HepG2 (cell line): ENCODE data around the gene TMEM219. TPM values are rescaled to one million over a fixed set of nuclear protein-coding genes. Genes with fewer than 3 reads are reported as not detected.

Experiments used
- ATF6 ChIP-seq: sonication (generic); formaldehyde crosslinking; conservative IDR thresholded peaks from 2 replicates; pipeline ENCODE4 v1.4.0; 2020; ENCODE audit warnings: missing genetic modification reagents
- BATF2 ChIP-seq: sonication (generic); formaldehyde crosslinking; IDR thresholded peaks from 2 replicates; pipeline ENCODE4 v1.8.0; 2022; ENCODE audit warnings: mild to moderate bottlenecking, missing genetic modification reagents, moderate library complexity
- CHCHD3 ChIP-seq: sonication (generic); formaldehyde crosslinking; IDR thresholded peaks from 2 replicates; pipeline ENCODE4 v1.8.0; 2022; ENCODE audit warnings: mild to moderate bottlenecking, missing genetic modification reagents, moderate library complexity
- ERF ChIP-seq: IDR thresholded peaks from 2 replicates; pipeline ENCODE4 v1.6.1; 2018; ENCODE audit warnings: missing biosample characterization, missing genetic modification reagents
- HES4 ChIP-seq: sonication (generic); formaldehyde crosslinking; IDR thresholded peaks from 2 replicates; pipeline ENCODE4 v1.9.0; 2021; ENCODE audit warnings: mild to moderate bottlenecking, missing genetic modification reagents, borderline replicate concordance
- NR2F1 ChIP-seq, 2 experiments: fragments of 450-650 bp in 1 of 2; formaldehyde crosslinking in 1 of 2; IDR thresholded peaks; 2 replicates each; pipeline versions ENCODE4 v1.5.0 to v1.6.1; 2016 to 2020; ENCODE audit warnings: mild to moderate bottlenecking in 1 of 2, missing compliant biosample characterization in 1 of 2, missing genetic modification reagents in 1 of 2, moderate library complexity in 1 of 2
- PCBP1 ChIP-seq: fragments of 200-400 bp; formaldehyde crosslinking; IDR thresholded peaks from 2 replicates; pipeline ENCODE4 v1.6.1; 2017; ENCODE audit warnings: mild to moderate bottlenecking, low read depth, low read length, borderline replicate concordance
- RBAK ChIP-seq: sonication (generic); formaldehyde crosslinking; IDR thresholded peaks from 2 replicates; pipeline ENCODE4 v1.5.1; 2020; ENCODE audit warnings: mild to moderate bottlenecking, missing genetic modification reagents
- RBFOX2 ChIP-seq: fragments of 200-400 bp; formaldehyde crosslinking; IDR thresholded peaks from 2 replicates; pipeline ENCODE4 v1.6.1; 2017; ENCODE audit warnings: low read depth, mild to moderate bottlenecking, low read length
- SNAI1 ChIP-seq: sonication (generic); formaldehyde crosslinking; IDR thresholded peaks from 2 replicates; pipeline ENCODE4 v1.5.0; 2020; ENCODE audit warnings: mild to moderate bottlenecking, missing genetic modification reagents, borderline replicate concordance
- ZIK1 ChIP-seq: sonication (generic); formaldehyde crosslinking; IDR thresholded peaks from 2 replicates; pipeline ENCODE4 v1.5.0; 2020; ENCODE audit warnings: mild to moderate bottlenecking, low read depth, missing genetic modification reagents, borderline replicate concordance
- ZNF264 ChIP-seq: sonication (generic); formaldehyde crosslinking; IDR thresholded peaks from 2 replicates; pipeline ENCODE4 v1.4.0; 2020; ENCODE audit warnings: missing genetic modification reagents
- ZNF572 ChIP-seq: sonication (generic); formaldehyde crosslinking; IDR thresholded peaks from 2 replicates; pipeline ENCODE4 v1.5.1; 2020; ENCODE audit warnings: mild to moderate bottlenecking, missing genetic modification reagents
- ZNF616 ChIP-seq: sonication (generic); formaldehyde crosslinking; IDR thresholded peaks from 2 replicates; pipeline ENCODE4 v1.5.0; 2020; ENCODE audit warnings: low read depth, mild to moderate bottlenecking, missing genetic modification reagents
- ZNF781 ChIP-seq: sonication (generic); formaldehyde crosslinking; IDR thresholded peaks from 2 replicates; pipeline ENCODE4 v1.5.1; 2020; ENCODE audit warnings: borderline replicate concordance, mild to moderate bottlenecking, missing genetic modification reagents; ENCODE audit errors: not compliant biosample characterization
- polyA plus RNA-seq, 8 experiments: library from polyadenylated mRNA; depleted of rRNA in 3 of 8; stranded (reverse) in 7 of 8; unstranded in 1 of 8; fragments of >200 nt; fragmentation: Illumina TruSeq in 4 of 8; extraction: Trizol in 4 of 8; gene quantifications; 2 replicates each; pipeline versions ENCODE4 v1.2.1 to v1.2.3, GENCODE V29; 2011 to 2016; ENCODE audit warnings: low read depth in 4 of 8, missing spikeins in 1 of 8, mixed read lengths in 1 of 8; ENCODE audit not compliant: insufficient read depth in 1 of 8
- total RNA-seq, 5 experiments: library from RNA; depleted of rRNA; stranded (reverse); fragments of >200 nt; fragmentation: Illumina TruSeq; extraction: Trizol; gene quantifications; 2 replicates each; pipeline ENCODE4 v1.2.3, GENCODE V29; 2016; ENCODE audit warnings: low read depth in 1 of 5
- TF ChIP-seq, protein P1 (sequence below): sonication (generic); formaldehyde crosslinking; IDR thresholded peaks from 2 replicates; pipeline ENCODE4 v1.4.0; 2020; ENCODE audit warnings: missing genetic modification reagents, mild to moderate bottlenecking, borderline replicate concordance
- TF ChIP-seq, protein P2 (sequence below): sonication (generic); formaldehyde crosslinking; IDR thresholded peaks from 2 replicates; pipeline ENCODE4 v1.4.0; 2020; ENCODE audit warnings: missing genetic modification reagents
- TF ChIP-seq, protein P3 (sequence below): sonication (generic); formaldehyde crosslinking; IDR thresholded peaks from 2 replicates; pipeline ENCODE4 v1.5.0; 2020; ENCODE audit warnings: missing genetic modification reagents
- TF ChIP-seq, protein P4 (sequence below): sonication (generic); formaldehyde crosslinking; IDR thresholded peaks from 2 replicates; pipeline ENCODE4 v1.4.0; 2020; ENCODE audit warnings: mild to moderate bottlenecking, missing genetic modification reagents

Gene TMEM219
- total and polyA plus RNA-seq, 2 of the 13 experiments (the other 11 are each of a cell fraction or from before 2014, with no cell fraction given), result 105 to 115 TPM

- TF ChIP-seq ZNF781 (CRISPR knock-in tag) (no peak), ERF (CRISPR knock-in tag) (no peak), RBFOX2 (peak; percentile 58), ZNF572 (no peak), ZIK1 (no peak), CHCHD3 (CRISPR knock-in tag) (no peak), RBAK (CRISPR knock-in tag) (no peak), ZNF264 (no peak), HES4 (CRISPR knock-in tag) (no peak), PCBP1 (no peak), SNAI1 (no peak), ATF6 (no peak), NR2F1 (CRISPR knock-in tag; IDR thresholded peaks at IDR 0.05) (no peak), BATF2 (CRISPR knock-in tag) (no peak), ZNF616 (CRISPR knock-in tag) (no peak)
- TF ChIP-seq, protein P1, sequence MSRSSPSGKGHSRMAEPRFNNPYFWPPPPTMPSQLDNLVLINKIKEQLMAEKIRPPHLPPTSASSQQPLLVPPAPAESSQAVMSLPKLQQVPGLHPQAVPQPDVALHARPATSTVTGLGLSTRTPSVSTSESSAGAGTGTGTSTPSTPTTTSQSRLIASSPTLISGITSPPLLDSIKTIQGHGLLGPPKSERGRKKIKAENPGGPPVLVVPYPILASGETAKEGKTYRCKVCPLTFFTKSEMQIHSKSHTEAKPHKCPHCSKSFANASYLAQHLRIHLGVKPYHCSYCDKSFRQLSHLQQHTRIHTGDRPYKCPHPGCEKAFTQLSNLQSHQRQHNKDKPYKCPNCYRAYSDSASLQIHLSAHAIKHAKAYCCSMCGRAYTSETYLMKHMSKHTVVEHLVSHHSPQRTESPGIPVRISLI (CRISPR knock-in tag), result no peak
- TF ChIP-seq, protein P2, sequence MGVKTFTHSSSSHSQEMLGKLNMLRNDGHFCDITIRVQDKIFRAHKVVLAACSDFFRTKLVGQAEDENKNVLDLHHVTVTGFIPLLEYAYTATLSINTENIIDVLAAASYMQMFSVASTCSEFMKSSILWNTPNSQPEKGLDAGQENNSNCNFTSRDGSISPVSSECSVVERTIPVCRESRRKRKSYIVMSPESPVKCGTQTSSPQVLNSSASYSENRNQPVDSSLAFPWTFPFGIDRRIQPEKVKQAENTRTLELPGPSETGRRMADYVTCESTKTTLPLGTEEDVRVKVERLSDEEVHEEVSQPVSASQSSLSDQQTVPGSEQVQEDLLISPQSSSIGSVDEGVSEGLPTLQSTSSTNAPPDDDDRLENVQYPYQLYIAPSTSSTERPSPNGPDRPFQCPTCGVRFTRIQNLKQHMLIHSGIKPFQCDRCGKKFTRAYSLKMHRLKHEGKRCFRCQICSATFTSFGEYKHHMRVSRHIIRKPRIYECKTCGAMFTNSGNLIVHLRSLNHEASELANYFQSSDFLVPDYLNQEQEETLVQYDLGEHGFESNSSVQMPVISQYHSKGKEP (CRISPR knock-in tag), result no peak
- TF ChIP-seq, protein P3, sequence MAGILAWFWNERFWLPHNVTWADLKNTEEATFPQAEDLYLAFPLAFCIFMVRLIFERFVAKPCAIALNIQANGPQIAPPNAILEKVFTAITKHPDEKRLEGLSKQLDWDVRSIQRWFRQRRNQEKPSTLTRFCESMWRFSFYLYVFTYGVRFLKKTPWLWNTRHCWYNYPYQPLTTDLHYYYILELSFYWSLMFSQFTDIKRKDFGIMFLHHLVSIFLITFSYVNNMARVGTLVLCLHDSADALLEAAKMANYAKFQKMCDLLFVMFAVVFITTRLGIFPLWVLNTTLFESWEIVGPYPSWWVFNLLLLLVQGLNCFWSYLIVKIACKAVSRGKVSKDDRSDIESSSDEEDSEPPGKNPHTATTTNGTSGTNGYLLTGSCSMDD (CRISPR knock-in tag), result no peak
- TF ChIP-seq, protein P4, sequence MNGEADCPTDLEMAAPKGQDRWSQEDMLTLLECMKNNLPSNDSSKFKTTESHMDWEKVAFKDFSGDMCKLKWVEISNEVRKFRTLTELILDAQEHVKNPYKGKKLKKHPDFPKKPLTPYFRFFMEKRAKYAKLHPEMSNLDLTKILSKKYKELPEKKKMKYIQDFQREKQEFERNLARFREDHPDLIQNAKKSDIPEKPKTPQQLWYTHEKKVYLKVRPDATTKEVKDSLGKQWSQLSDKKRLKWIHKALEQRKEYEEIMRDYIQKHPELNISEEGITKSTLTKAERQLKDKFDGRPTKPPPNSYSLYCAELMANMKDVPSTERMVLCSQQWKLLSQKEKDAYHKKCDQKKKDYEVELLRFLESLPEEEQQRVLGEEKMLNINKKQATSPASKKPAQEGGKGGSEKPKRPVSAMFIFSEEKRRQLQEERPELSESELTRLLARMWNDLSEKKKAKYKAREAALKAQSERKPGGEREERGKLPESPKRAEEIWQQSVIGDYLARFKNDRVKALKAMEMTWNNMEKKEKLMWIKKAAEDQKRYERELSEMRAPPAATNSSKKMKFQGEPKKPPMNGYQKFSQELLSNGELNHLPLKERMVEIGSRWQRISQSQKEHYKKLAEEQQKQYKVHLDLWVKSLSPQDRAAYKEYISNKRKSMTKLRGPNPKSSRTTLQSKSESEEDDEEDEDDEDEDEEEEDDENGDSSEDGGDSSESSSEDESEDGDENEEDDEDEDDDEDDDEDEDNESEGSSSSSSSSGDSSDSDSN (CRISPR knock-in tag), result no peak
Measured at GRCh38 chr16:29993191-29993902, 31.5 kb downstream of the TMEM219 start (continued).
